ENCODE results near the gene MCCC1. TPM values are rescaled to one million over a fixed set of nuclear protein-coding genes. Genes with fewer than 3 reads are reported as not detected.

MCCC1 gene
- total RNA-seq (ENCODE audit: unreplicated experiment), result 17.9 TPM
- long read RNA-seq, transcript MCCC1-201 (19 exons, 2,545 nt), result major isoform, 9 of 15 reads
- long read RNA-seq, partial matches to known transcripts, result 3 of 15 reads
- long read RNA-seq, other reads (novel, unspliced or antisense), result 3 of 15 reads

- Mint-ChIP-seq H3K27ac (ENCODE audit: unreplicated experiment) (peak within 1 kb of the TSS; percentile 70), H3K9me3 (ENCODE audit: unreplicated experiment) (peaks cover 2% of the 10 kb centered on the region), H3K27me3 (ENCODE audit: unreplicated experiment) (peaks cover 4% of the 10 kb centered on the region), H3K4me3 (ENCODE audit: unreplicated experiment) (peak within 1 kb of the TSS; percentile 97), H3K36me3 (ENCODE audit: unreplicated experiment) (no peaks in the 10 kb centered on the region), H3K4me1 (ENCODE audit: low read depth, unreplicated experiment) (peaks cover 8% of the 10 kb centered on the region)
- DNase-seq, result peak; percentile 97
- no peak for TF ChIP-seq CTCF (IDR thresholded peaks at IDR 0.05; ENCODE audit: partially characterized antibody, unreplicated experiment)
Observed at GRCh38 chr3:183099026-183099837, at the start of gene MCCC1. MCCC1 (minus strand) TSS chr3:183099496; CDS start chr3:183099440, 56 bp downstream.

- H3K27me3 Mint-ChIP-seq (ENCODE audit: unreplicated experiment), result peaks cover 2% of the 10 kb centered on the region
- no peaks in the 10 kb centered on the region for H3K4me1 Mint-ChIP-seq (ENCODE audit: low read depth, unreplicated experiment)
- DNase-seq, result no peak
- no peak overlapping the region for H3K4me3 Mint-ChIP-seq (ENCODE audit: unreplicated experiment)
- no peak overlapping the region for H3K27ac Mint-ChIP-seq (ENCODE audit: unreplicated experiment)
- no peak for TF ChIP-seq CTCF (IDR thresholded peaks at IDR 0.05; ENCODE audit: partially characterized antibody, unreplicated experiment)
- H3K36me3 Mint-ChIP-seq (ENCODE audit: unreplicated experiment), result no peaks in the 10 kb centered on the region
- no peaks in the 10 kb centered on the region for H3K9me3 Mint-ChIP-seq (ENCODE audit: unreplicated experiment)
Observed at GRCh38 chr3:183148056-183148455, 48.8 kb upstream of the MCCC1 start.

GRCh38 chr3:183144363-183144762 lies 45.1 kb upstream of the MCCC1 start:
- TF ChIP-seq CTCF (IDR thresholded peaks at IDR 0.05; ENCODE audit: partially characterized antibody, unreplicated experiment), result no peak
- Mint-ChIP-seq H3K36me3 (ENCODE audit: unreplicated experiment) (no peaks in the 10 kb centered on the region), H3K4me3 (ENCODE audit: unreplicated experiment) (no peak overlapping the region), H3K4me1 (ENCODE audit: low read depth, unreplicated experiment) (no peaks in the 10 kb centered on the region), H3K9me3 (ENCODE audit: unreplicated experiment) (no peaks in the 10 kb centered on the region), H3K27ac (ENCODE audit: unreplicated experiment) (no peak overlapping the region), H3K27me3 (ENCODE audit: unreplicated experiment) (peaks cover 2% of the 10 kb centered on the region)
- DNase-seq, result no peak

- Mint-ChIP-seq H3K27ac (ENCODE audit: unreplicated experiment) (no peak overlapping the region), H3K36me3 (ENCODE audit: unreplicated experiment) (no peaks in the 10 kb centered on the region), H3K4me3 (ENCODE audit: unreplicated experiment) (no peak overlapping the region), H3K9me3 (ENCODE audit: unreplicated experiment) (no peaks in the 10 kb centered on the region), H3K4me1 (ENCODE audit: low read depth, unreplicated experiment) (no peaks in the 10 kb centered on the region), H3K27me3 (ENCODE audit: unreplicated experiment) (peaks cover 2% of the 10 kb centered on the region)
- no peak for DNase-seq
- TF ChIP-seq CTCF (IDR thresholded peaks at IDR 0.05; ENCODE audit: partially characterized antibody, unreplicated experiment), result no peak
Observed at GRCh38 chr3:183142199-183142598, 42.9 kb upstream of the MCCC1 start.

- no peak for TF ChIP-seq CTCF (IDR thresholded peaks at IDR 0.05; ENCODE audit: partially characterized antibody, unreplicated experiment)
- Mint-ChIP-seq H3K27me3 (ENCODE audit: unreplicated experiment) (peaks cover 1% of the 10 kb centered on the region), H3K4me3 (ENCODE audit: unreplicated experiment) (no peak overlapping the region), H3K36me3 (ENCODE audit: unreplicated experiment) (no peaks in the 10 kb centered on the region), H3K27ac (ENCODE audit: unreplicated experiment) (no peak overlapping the region), H3K9me3 (ENCODE audit: unreplicated experiment) (peaks cover 1% of the 10 kb centered on the region), H3K4me1 (ENCODE audit: low read depth, unreplicated experiment) (no peaks in the 10 kb centered on the region)
- no peak for DNase-seq
Observed at GRCh38 chr3:183134844-183135243, 35.5 kb upstream of the MCCC1 start.
